ENCODE results near the gene FFAR2. TPM values are rescaled to one million over a fixed set of nuclear protein-coding genes. Genes with fewer than 3 reads are reported as not detected.

Gene FFAR2
- total RNA-seq, 2 donors from 2014 or later = not detected

GRCh38 chr19:35498220-35498619, 50.2 kb downstream of the FFAR2 start:
- peaks cover 14% of the 10 kb centered on the region for H3K27me3 Mint-ChIP-seq
- H3K36me3 Mint-ChIP-seq (ENCODE audit: low read depth) = no peaks in the 10 kb centered on the region
- no peak overlapping the region for H3K27ac Mint-ChIP-seq
- no peak overlapping the region for H3K4me3 Mint-ChIP-seq
- no peaks in the 10 kb centered on the region for H3K4me1 Mint-ChIP-seq
- H3K9me3 Mint-ChIP-seq = no peaks in the 10 kb centered on the region
- no peak for ATAC-seq (replicated peaks)

GRCh38 chr19:35498984-35499527, 51.0 kb downstream of the FFAR2 start:
- H3K4me3 Mint-ChIP-seq = no peak overlapping the region
- ATAC-seq (replicated peaks) = no peak
- no peaks in the 10 kb centered on the region for H3K36me3 Mint-ChIP-seq (ENCODE audit: low read depth)
- H3K9me3 Mint-ChIP-seq = no peaks in the 10 kb centered on the region
- H3K27me3 Mint-ChIP-seq = peaks cover 15% of the 10 kb centered on the region
- H3K4me1 Mint-ChIP-seq = no peaks in the 10 kb centered on the region
- H3K27ac Mint-ChIP-seq = no peak overlapping the region

GRCh38 chr19:35500611-35501010, 52.6 kb downstream of the FFAR2 start:
- no peak for ATAC-seq (replicated peaks)
- Mint-ChIP-seq H3K27ac (no peak overlapping the region), H3K4me3 (no peak overlapping the region), H3K4me1 (no peaks in the 10 kb centered on the region), H3K36me3 (ENCODE audit: low read depth) (no peaks in the 10 kb centered on the region), H3K9me3 (no peaks in the 10 kb centered on the region), H3K27me3 (peaks cover 17% of the 10 kb centered on the region)

Other genes starting within 250 kb of the FFAR2 start
- gene FAM187B, start 219.5 kb upstream of the FFAR2 start, total RNA-seq = under 1 TPM in 1 of 2 donors, not detected in 1; 0.58 TPM
- gene LSR, start 199.3 kb upstream of the FFAR2 start, total RNA-seq = 10 to 100 TPM; 19.1 to 38.0 TPM
- 100 to 1,000 TPM; 109 to 121 TPM for gene USF2, start 179.3 kb upstream of the FFAR2 start, total RNA-seq
- under 1 TPM; 0.11 to 0.22 TPM for gene HAMP, start 165.7 kb upstream of the FFAR2 start, total RNA-seq
- under 1 TPM; 0.24 to 0.50 TPM for gene MAG, start 156.1 kb upstream of the FFAR2 start, total RNA-seq
- gene CD22, start 119.1 kb upstream of the FFAR2 start, total RNA-seq = 10 to 100 TPM in 1 of 2 donors, 1 to 10 TPM in 1; 5.3 to 11.7 TPM
- gene FFAR1, start 100.4 kb upstream of the FFAR2 start, total RNA-seq = under 1 TPM; 0.42 to 0.54 TPM
- gene FFAR3, start 89.8 kb upstream of the FFAR2 start, total RNA-seq = 1 to 10 TPM; 1.7 to 2.3 TPM
- under 1 TPM; 0.42 to 0.61 TPM for gene GPR42, start 77.2 kb upstream of the FFAR2 start, total RNA-seq
- gene KRTDAP, start 42.2 kb downstream of the FFAR2 start, total RNA-seq = not detected
- gene DMKN, start 65.4 kb downstream of the FFAR2 start, total RNA-seq = 1 to 10 TPM in 1 of 2 donors, under 1 TPM in 1; 0.11 to 1.7 TPM
- gene SBSN, start 80.1 kb downstream of the FFAR2 start, total RNA-seq = not detected
- gene GAPDHS, start 85.2 kb downstream of the FFAR2 start, total RNA-seq = not detected
- 10 to 100 TPM; 45.0 to 74.1 TPM for gene TMEM147, start 97.4 kb downstream of the FFAR2 start, total RNA-seq
- gene ATP4A, start 115.4 kb downstream of the FFAR2 start, total RNA-seq = not detected
- gene PMIS2, start 137.9 kb downstream of the FFAR2 start, total RNA-seq = not detected
- gene HAUS5, start 164.5 kb downstream of the FFAR2 start, total RNA-seq = 10 to 100 TPM; 32.0 to 37.2 TPM
- 10 to 100 TPM; 54.7 to 95.6 TPM for gene RBM42, start 180.8 kb downstream of the FFAR2 start, total RNA-seq
- under 1 TPM; 0.61 to 0.99 TPM for gene ETV2, start 193.5 kb downstream of the FFAR2 start, total RNA-seq
- 100 to 1,000 TPM; 331 to 427 TPM for gene COX6B1, start 200.1 kb downstream of the FFAR2 start, total RNA-seq
- 1 to 10 TPM in 1 of 2 donors, under 1 TPM in 1; 0.73 to 8.0 TPM for gene UPK1A, start 218.3 kb downstream of the FFAR2 start, total RNA-seq